Uterus (tissue), 2 donors: ENCODE data around the gene GRK5.

ENCODE experiments used
- POLR2A ChIP-seq, 2 donors: fragments of 450-650 bp; IDR thresholded peaks; one replicate each; pipeline ENCODE4 v1.6.1; 2016; ENCODE audit warnings: antibody characterized with exemption in 2 of 2, mild to moderate bottlenecking in 1 of 2, moderate library complexity in 1 of 2
- TF ChIP-seq, protein P1 (sequence below), 4 experiments: fragments of 200-600 bp in 2 of 4; fragments of 450-650 bp in 2 of 4; sonication (generic) in 2 of 4; IDR thresholded peaks; one replicate each; pipeline ENCODE4 v1.5.1; 2016 to 2019; ENCODE audit warnings: antibody characterized with exemption in 4 of 4, mild to moderate bottlenecking in 2 of 4, moderate library complexity in 1 of 4

DNA sequence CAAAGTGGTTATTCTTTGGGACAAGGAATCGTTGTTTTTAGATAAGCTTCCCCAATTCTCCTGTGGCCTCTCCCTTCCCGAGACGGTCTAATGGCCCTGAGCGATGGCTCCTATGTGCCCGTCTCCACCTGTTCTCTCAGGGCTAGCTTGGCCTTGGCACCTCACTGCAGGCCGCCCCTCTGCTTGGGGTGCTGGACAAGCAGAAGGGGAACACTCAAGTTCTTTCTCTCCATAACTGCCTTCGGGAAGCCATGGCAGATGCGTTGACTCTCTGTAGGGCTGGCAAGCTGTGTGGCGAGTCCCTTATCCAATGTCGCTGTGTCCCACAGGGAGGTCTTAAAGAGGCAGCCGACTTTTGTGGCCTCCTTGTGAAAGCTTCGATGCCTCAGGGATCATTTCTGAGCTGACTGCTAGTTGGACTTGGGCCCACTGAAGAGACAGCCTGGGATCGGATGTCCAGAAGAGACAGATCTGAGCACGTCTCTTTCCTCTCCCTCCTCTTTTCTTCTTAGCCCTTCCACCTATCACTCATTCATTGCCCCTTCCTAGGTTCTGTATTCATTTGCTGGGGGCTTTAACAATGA is 70.8 kb downstream of the GRK5 start:
- TF ChIP-seq, protein P1, sequence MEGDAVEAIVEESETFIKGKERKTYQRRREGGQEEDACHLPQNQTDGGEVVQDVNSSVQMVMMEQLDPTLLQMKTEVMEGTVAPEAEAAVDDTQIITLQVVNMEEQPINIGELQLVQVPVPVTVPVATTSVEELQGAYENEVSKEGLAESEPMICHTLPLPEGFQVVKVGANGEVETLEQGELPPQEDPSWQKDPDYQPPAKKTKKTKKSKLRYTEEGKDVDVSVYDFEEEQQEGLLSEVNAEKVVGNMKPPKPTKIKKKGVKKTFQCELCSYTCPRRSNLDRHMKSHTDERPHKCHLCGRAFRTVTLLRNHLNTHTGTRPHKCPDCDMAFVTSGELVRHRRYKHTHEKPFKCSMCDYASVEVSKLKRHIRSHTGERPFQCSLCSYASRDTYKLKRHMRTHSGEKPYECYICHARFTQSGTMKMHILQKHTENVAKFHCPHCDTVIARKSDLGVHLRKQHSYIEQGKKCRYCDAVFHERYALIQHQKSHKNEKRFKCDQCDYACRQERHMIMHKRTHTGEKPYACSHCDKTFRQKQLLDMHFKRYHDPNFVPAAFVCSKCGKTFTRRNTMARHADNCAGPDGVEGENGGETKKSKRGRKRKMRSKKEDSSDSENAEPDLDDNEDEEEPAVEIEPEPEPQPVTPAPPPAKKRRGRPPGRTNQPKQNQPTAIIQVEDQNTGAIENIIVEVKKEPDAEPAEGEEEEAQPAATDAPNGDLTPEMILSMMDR (IDR thresholded peaks at IDR 0.05) = no peak
- TF ChIP-seq POLR2A (IDR thresholded peaks at IDR 0.05) = no peak
